Lower leg skin (tissue), 3 donors: ENCODE measurements around the gene SUMF1.

Experiments used
- POLR2A ChIP-seq, 2 donors: fragments of 450-650 bp; IDR thresholded peaks; one replicate each; pipeline ENCODE4 v1.6.1; 2016 to 2017; ENCODE audit warnings: antibody characterized with exemption in 2 of 2, mild to moderate bottlenecking in 1 of 2, moderate library complexity in 1 of 2
- TF ChIP-seq, protein P1 (sequence below), 3 donors: fragments of 450-650 bp; IDR thresholded peaks; one replicate each; pipeline ENCODE4 v1.5.1; 2016; ENCODE audit warnings: antibody characterized with exemption in 3 of 3, mild to moderate bottlenecking in 3 of 3, moderate library complexity in 2 of 3

DNA sequence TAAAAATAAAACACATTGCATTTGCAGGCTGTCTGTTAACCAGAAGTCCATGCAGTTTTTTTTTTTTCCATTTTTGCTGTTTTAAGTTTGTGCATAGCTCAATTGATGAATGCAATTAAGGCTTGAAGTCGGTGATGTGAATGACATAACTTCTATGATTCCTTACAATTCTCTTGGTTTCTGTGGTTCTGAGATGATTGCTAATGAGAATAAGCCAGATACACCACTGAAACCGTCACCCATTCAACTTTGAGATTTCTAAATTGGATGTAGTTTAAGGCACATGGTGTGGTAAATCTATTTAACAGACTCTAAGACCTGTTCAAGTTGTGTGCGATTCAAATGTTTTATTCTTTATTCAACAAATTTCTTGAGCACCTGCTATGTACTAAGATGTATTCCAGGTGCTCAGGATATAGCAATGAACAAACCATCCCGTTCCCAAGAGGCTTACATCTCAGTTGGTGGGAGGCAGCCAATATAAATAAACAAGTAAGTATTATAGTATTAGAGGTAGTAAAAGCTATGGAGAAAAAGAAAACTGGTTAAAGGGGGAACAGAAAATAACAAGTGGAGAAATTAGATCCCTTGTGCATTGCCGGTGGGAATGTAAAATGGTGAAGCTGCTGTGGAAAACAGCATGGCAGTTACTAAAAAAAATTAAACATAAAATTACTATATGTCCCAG is 30.1 kb upstream of the SUMF1 start:
- TF ChIP-seq, protein P1, sequence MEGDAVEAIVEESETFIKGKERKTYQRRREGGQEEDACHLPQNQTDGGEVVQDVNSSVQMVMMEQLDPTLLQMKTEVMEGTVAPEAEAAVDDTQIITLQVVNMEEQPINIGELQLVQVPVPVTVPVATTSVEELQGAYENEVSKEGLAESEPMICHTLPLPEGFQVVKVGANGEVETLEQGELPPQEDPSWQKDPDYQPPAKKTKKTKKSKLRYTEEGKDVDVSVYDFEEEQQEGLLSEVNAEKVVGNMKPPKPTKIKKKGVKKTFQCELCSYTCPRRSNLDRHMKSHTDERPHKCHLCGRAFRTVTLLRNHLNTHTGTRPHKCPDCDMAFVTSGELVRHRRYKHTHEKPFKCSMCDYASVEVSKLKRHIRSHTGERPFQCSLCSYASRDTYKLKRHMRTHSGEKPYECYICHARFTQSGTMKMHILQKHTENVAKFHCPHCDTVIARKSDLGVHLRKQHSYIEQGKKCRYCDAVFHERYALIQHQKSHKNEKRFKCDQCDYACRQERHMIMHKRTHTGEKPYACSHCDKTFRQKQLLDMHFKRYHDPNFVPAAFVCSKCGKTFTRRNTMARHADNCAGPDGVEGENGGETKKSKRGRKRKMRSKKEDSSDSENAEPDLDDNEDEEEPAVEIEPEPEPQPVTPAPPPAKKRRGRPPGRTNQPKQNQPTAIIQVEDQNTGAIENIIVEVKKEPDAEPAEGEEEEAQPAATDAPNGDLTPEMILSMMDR (IDR thresholded peaks at IDR 0.05): no peak
- TF ChIP-seq POLR2A (IDR thresholded peaks at IDR 0.05): no peak
